SJSA1 (cell line): ENCODE measurements around the gene GCAT. TPM values are rescaled to one million over a fixed set of nuclear protein-coding genes. Genes with fewer than 3 reads are reported as not detected.

Source experiments
- DNase-seq, 2 experiments: peaks; one replicate each; pipeline ENCODE4 v3.0.0-alpha.2; 2015 to 2020; ENCODE audit warnings: low spot score in 2 of 2, low read depth in 1 of 2
- H3K27ac ChIP-seq: fragments of 250-450 bp; sonication (Bioruptor Pico); 2 replicates; pipeline ENCODE4 v1.5.1; 2020; ENCODE audit warnings: mild to moderate bottlenecking, moderate library complexity
- H3K27me3 ChIP-seq: fragments of 250-450 bp; sonication (Bioruptor Pico); replicated peaks from 2 replicates; pipeline ENCODE4 v1.5.1; 2020; ENCODE audit warnings: mild to moderate bottlenecking, moderate library complexity
- H3K36me3 ChIP-seq: fragments of 250-450 bp; sonication (Bioruptor Pico); 2 replicates; pipeline ENCODE4 v1.5.1; 2020; ENCODE audit warnings: mild to moderate bottlenecking
- H3K4me1 ChIP-seq: fragments of 250-450 bp; sonication (Bioruptor Pico); replicated peaks from 2 replicates; pipeline ENCODE4 v1.6.1; 2021; ENCODE audit warnings: mild to moderate bottlenecking
- H3K4me3 ChIP-seq: fragments of 250-450 bp; sonication (Bioruptor Pico); 2 replicates; pipeline ENCODE4 v1.5.1; 2020; ENCODE audit warnings: mild to moderate bottlenecking
- H3K9me3 ChIP-seq: fragments of 250-450 bp; sonication (Bioruptor Pico); replicated peaks from 2 replicates; pipeline ENCODE4 v1.5.1; 2020; ENCODE audit warnings: mild to moderate bottlenecking
- total RNA-seq: library from RNA; depleted of rRNA; stranded (reverse); fragments of >200 nt; shearing (Covaris generic); gene quantifications from 2 replicates; pipeline ENCODE4 v1.2.3, GENCODE V29; 2014; rRNA removed

GCAT gene
- total RNA-seq, 1 experiment from 2014 or later, result 54.7 TPM

DNA sequence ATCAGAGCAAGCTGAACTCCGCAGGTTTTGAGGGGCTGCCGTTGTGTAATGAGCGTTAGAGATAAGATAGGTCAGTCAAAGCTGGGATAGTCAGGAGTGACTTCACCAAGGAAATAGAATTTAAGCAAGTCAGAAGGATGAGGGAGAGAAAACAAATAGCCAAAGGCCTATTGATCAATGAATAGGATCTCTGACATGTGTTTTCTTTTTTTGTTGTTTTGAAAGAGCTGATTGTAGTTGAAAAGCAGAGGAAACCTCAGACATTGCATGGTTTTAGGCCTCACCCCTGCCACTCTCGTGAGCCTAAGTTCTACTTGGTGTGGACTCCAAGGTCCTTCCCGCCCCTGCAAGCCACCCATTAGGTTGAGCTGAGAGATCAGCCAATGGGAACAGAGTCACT is 44.7 kb downstream of the GCAT start:
- H3K27ac ChIP-seq, result no peak overlapping the region
- 0 out of 2 replicates have a peak, but pooled peaks cover 4% of the 10 kb centered on the region for H3K9me3 ChIP-seq
- H3K36me3 ChIP-seq, result peaks cover 79% of the 10 kb centered on the region
- no peak for DNase-seq
- no peaks in the 10 kb centered on the region for H3K27me3 ChIP-seq
- no peak overlapping the region for H3K4me3 ChIP-seq
- peaks cover 15% of the 10 kb centered on the region for H3K4me1 ChIP-seq

- H3K4me1 ChIP-seq, result peaks cover 6% of the 10 kb centered on the region
- H3K4me3 ChIP-seq, result no peak overlapping the region
- no peak for DNase-seq
- H3K36me3 ChIP-seq, result peaks cover 93% of the 10 kb centered on the region
- H3K27ac ChIP-seq, result no peak overlapping the region
- H3K9me3 ChIP-seq, result no peaks in the 10 kb centered on the region
- no peaks in the 10 kb centered on the region for H3K27me3 ChIP-seq
Measured at GRCh38 chr22:37854946-37855345, 47.2 kb downstream of the GCAT start.

GRCh38 chr22:37855462-37855861 is 47.7 kb downstream of the GCAT start:
- Histone ChIP-seq H3K9me3 (no peaks in the 10 kb centered on the region), H3K4me3 (no peak overlapping the region), H3K27ac (no peak overlapping the region), H3K4me1 (peaks cover under 1% of the 10 kb centered on the region; the same call in 1 of the 2 replicates), H3K27me3 (no peaks in the 10 kb centered on the region), H3K36me3 (peaks cover 93% of the 10 kb centered on the region)
- DNase-seq, result no peak

DNA sequence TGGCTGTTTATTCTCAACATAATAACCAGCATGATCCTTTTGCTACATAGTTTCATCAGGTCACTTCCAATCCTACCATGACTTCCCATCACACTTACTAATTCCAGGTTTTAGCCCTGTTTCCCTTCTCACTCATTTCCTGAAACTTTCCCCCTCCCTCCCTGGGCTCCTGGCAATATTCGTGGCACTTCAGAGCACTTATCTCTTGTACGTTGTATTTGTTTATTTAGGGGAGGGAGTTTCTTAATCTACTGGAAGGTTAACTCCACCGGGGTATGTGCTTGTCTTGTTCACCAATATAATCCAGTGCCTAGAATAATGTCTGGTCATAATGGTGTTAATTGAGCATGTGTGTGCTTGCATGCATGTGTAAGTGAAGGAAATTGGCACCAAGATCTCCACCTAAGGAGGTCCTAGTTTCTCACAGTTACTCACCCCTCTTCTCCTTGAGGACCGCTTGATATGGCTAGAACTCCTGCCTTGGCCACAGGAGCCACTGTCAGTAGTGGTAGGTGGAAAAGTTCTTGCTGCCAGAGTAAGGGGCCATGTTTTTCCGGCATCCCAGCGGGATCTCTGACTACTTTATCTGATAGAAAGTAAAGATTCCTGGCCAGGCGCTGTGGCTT is 53.2 kb downstream of the GCAT start:
- Histone ChIP-seq H3K27ac (no peak overlapping the region), H3K9me3 (no peaks in the 10 kb centered on the region), H3K27me3 (no peaks in the 10 kb centered on the region), H3K4me3 (no peak overlapping the region), H3K36me3 (peaks cover 91% of the 10 kb centered on the region), H3K4me1 (peaks cover 9% of the 10 kb centered on the region)
- no peak for DNase-seq

DNA sequence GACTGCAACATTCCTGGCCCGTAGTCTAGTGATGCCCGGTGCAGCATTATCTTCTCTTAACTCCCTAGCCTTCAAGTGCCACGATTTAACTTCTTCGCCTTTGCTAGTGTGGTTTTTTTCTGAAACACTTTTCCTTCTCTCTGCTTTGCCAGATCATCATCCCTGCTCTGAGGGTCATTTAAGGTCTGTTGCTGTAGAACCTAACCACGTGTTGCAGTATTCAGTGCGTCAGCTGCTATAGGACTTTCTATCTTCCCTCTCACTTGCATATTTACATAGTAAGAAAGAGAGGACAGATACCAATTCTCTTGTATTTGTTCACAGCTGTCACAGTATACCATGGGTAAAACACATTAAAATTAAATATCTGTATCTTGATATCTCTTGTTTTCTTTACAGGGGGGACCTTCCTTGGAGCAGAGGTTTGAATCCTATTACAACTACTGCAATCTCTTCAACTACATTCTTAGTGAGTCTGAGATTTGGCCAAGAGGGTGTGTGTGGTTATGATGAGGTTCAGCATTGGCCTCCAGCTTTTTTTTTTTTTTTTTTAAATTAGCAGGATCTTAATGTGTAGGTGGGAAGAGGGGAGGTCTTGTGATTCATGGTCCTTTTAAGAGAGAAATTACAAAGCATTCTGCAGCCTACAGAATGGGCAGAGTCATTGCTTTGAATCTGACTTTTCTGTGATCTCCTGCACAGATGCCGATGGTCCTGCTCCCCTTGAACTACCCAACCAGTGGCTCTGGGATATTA is 55.0 kb downstream of the GCAT start:
- H3K36me3 ChIP-seq, result peaks cover 90% of the 10 kb centered on the region
- H3K9me3 ChIP-seq, result no peaks in the 10 kb centered on the region
- no peak overlapping the region for H3K4me3 ChIP-seq
- DNase-seq, result no peak
- no peak overlapping the region for H3K27ac ChIP-seq
- peaks cover 9% of the 10 kb centered on the region for H3K4me1 ChIP-seq
- no peaks in the 10 kb centered on the region for H3K27me3 ChIP-seq

- Histone ChIP-seq H3K4me3 (no peak overlapping the region), H3K4me1 (peaks cover 26% of the 10 kb centered on the region), H3K36me3 (peaks cover 86% of the 10 kb centered on the region)
Measured at GRCh38 chr22:37865510-37865909, 57.8 kb downstream of the GCAT start.

More at GRCh38 chr22:37865510-37865909, 57.8 kb downstream of the GCAT start:
- H3K27ac ChIP-seq, result no peak overlapping the region
- H3K27me3 ChIP-seq, result no peaks in the 10 kb centered on the region
- H3K9me3 ChIP-seq, result no peaks in the 10 kb centered on the region
- no peak for DNase-seq

Other genes with a start within 250 kb of the GCAT start
- gene CDC42EP1, start 247.5 kb upstream of the GCAT start, total RNA-seq, result 21.5 and 22.3 TPM in 2 replicates
- gene LGALS2, start 227.8 kb upstream of the GCAT start, total RNA-seq, result not detected in 2 replicates
- 22.6 and 34.9 TPM in 2 replicates for gene GGA1, start 199.1 kb upstream of the GCAT start, total RNA-seq
- gene SH3BP1, start 168.3 kb upstream of the GCAT start, total RNA-seq, result 8.2 and 13.6 TPM in 2 replicates
- gene PDXP, start 149.2 kb upstream of the GCAT start, total RNA-seq, result 47.1 and 47.7 TPM in 2 replicates
- 5,490 and 8,922 TPM in 2 replicates for gene LGALS1, start 132.3 kb upstream of the GCAT start, total RNA-seq
- gene NOL12, start 121.6 kb upstream of the GCAT start, total RNA-seq, result 32.1 and 38.0 TPM in 2 replicates
- gene TRIOBP, start 110.9 kb upstream of the GCAT start, total RNA-seq, result 90.4 and 92.5 TPM in 2 replicates
- gene GALR3, start 15.4 kb downstream of the GCAT start, total RNA-seq, result not detected in 2 replicates
- gene ANKRD54, start 36.4 kb downstream of the GCAT start, total RNA-seq, result 43.8 and 71.2 TPM in 2 replicates
- gene EIF3L, start 41.5 kb downstream of the GCAT start, total RNA-seq, result 204 and 252 TPM in 2 replicates
- 37.8 and 61.1 TPM in 2 replicates for gene MICALL1, start 98.4 kb downstream of the GCAT start, total RNA-seq
- not detected in 2 replicates for gene C22orf23, start 145.7 kb downstream of the GCAT start, total RNA-seq
- gene POLR2F, start 145.8 kb downstream of the GCAT start, total RNA-seq, result 77.3 and 99.6 TPM in 2 replicates
- not detected in 2 replicates for gene SOX10, start 176.6 kb downstream of the GCAT start, total RNA-seq
- gene PICK1, start 249.5 kb downstream of the GCAT start, total RNA-seq, result 2.8 and 5.4 TPM in 2 replicates